BE2C (cell line): Measurements from ENCODE around the gene NRSN2.

Experiments used
- DNase-seq: peaks from one replicate; pipeline ENCODE4 v3.0.0-alpha.2; 2020
- H3K27me3 ChIP-seq: fragments of 250-450 bp; sonication (Bioruptor Pico); 2 replicates; pipeline ENCODE4 v1.5.1; 2020; ENCODE audit warnings: mild to moderate bottlenecking
- H3K36me3 ChIP-seq: fragments of 250-450 bp; sonication (Bioruptor Pico); 2 replicates; pipeline ENCODE4 v1.5.1; 2020; ENCODE audit warnings: mild to moderate bottlenecking
- H3K4me1 ChIP-seq: fragments of 250-450 bp; sonication (Bioruptor Pico); 2 replicates; pipeline ENCODE4 v1.5.1; 2020
- H3K4me3 ChIP-seq: 2 replicates; pipeline ENCODE4 v1.5.1; 2011; ENCODE audit warnings: low read depth, low read length
- H3K9me3 ChIP-seq: fragments of 250-450 bp; sonication (Bioruptor Pico); 2 replicates; pipeline ENCODE4 v1.5.1; 2020
- CTCF ChIP-seq: IDR thresholded peaks from 2 replicates; pipeline ENCODE4 v1.5.1; 2012; ENCODE audit warnings: mild to moderate bottlenecking, low read depth, low read length

The NRSN2 gene

GRCh38 chr20:378961-379336 lies 32.0 kb downstream of the NRSN2 start:
- Histone ChIP-seq H3K4me3 (no peak overlapping the region), H3K27me3 (no peaks in the 10 kb centered on the region), H3K9me3 (no peaks in the 10 kb centered on the region), H3K36me3 (no peaks in the 10 kb centered on the region), H3K4me1 (no peaks in the 10 kb centered on the region)
- TF ChIP-seq CTCF = no peak
- no peak for DNase-seq

GRCh38 chr20:380763-381580 lies 34.1 kb downstream of the NRSN2 start:
- peak overlapping the region; percentile 64 for H3K4me3 ChIP-seq
- no peaks in the 10 kb centered on the region for H3K27me3 ChIP-seq
- no peaks in the 10 kb centered on the region for H3K4me1 ChIP-seq
- no peaks in the 10 kb centered on the region for H3K36me3 ChIP-seq
- peak; percentile 61 for DNase-seq
- H3K9me3 ChIP-seq = no peaks in the 10 kb centered on the region
- no peak for TF ChIP-seq CTCF

- Histone ChIP-seq H3K27me3 (no peaks in the 10 kb centered on the region), H3K4me1 (no peaks in the 10 kb centered on the region), H3K36me3 (no peaks in the 10 kb centered on the region), H3K9me3 (no peaks in the 10 kb centered on the region), H3K4me3 (peak overlapping the region; percentile 64)
- no peak for TF ChIP-seq CTCF
- peak; percentile 56 for DNase-seq
Measured at GRCh38 chr20:381581-382290, 34.8 kb downstream of the NRSN2 start.

- no peak for DNase-seq
- H3K27me3 ChIP-seq = no peaks in the 10 kb centered on the region
- H3K4me3 ChIP-seq = peak overlapping the region; percentile 64
- H3K9me3 ChIP-seq = no peaks in the 10 kb centered on the region
- no peaks in the 10 kb centered on the region for H3K4me1 ChIP-seq
- TF ChIP-seq CTCF = no peak
- H3K36me3 ChIP-seq = no peaks in the 10 kb centered on the region
Measured at GRCh38 chr20:382291-383115, 35.6 kb downstream of the NRSN2 start.

- no peak overlapping the region for H3K4me3 ChIP-seq
- H3K36me3 ChIP-seq = no peaks in the 10 kb centered on the region
- no peak for DNase-seq
Measured at GRCh38 chr20:383889-384288, 37.0 kb downstream of the NRSN2 start.

More at GRCh38 chr20:383889-384288, 37.0 kb downstream of the NRSN2 start:
- TF ChIP-seq CTCF = no peak
- H3K9me3 ChIP-seq = no peaks in the 10 kb centered on the region
- no peaks in the 10 kb centered on the region for H3K27me3 ChIP-seq
- no peaks in the 10 kb centered on the region for H3K4me1 ChIP-seq
